ENCODE results near the gene IL1A.

- TF ChIP-seq, protein P1, sequence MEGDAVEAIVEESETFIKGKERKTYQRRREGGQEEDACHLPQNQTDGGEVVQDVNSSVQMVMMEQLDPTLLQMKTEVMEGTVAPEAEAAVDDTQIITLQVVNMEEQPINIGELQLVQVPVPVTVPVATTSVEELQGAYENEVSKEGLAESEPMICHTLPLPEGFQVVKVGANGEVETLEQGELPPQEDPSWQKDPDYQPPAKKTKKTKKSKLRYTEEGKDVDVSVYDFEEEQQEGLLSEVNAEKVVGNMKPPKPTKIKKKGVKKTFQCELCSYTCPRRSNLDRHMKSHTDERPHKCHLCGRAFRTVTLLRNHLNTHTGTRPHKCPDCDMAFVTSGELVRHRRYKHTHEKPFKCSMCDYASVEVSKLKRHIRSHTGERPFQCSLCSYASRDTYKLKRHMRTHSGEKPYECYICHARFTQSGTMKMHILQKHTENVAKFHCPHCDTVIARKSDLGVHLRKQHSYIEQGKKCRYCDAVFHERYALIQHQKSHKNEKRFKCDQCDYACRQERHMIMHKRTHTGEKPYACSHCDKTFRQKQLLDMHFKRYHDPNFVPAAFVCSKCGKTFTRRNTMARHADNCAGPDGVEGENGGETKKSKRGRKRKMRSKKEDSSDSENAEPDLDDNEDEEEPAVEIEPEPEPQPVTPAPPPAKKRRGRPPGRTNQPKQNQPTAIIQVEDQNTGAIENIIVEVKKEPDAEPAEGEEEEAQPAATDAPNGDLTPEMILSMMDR (IDR thresholded peaks at IDR 0.05 in 2 of 3, conservative IDR thresholded peaks at IDR 0.05 in 1 of 3; ENCODE audit: control insufficient read depth in 2 of 3, extremely low read depth in 1 of 3, insufficient read depth in 1 of 3, low read depth in 3 of 3, low read length in 3 of 3), result no peak
- TF ChIP-seq RBBP5 (conservative IDR thresholded peaks at IDR 0.05), result no peak
- TF ChIP-seq BRCA1 (IDR thresholded peaks at IDR 0.05; ENCODE audit: low read depth, low read length), result no peak
- TF ChIP-seq SP1 (IDR thresholded peaks at IDR 0.05; ENCODE audit: low read depth, low read length), result no peak
- TF ChIP-seq ESRRA (IDR thresholded peaks at IDR 0.05; ENCODE audit: low read length), result no peak
- TF ChIP-seq CREB1 (IDR thresholded peaks at IDR 0.05; ENCODE audit: low read depth), result no peak
- TF ChIP-seq POLR2A (IDR thresholded peaks at IDR 0.05; ENCODE audit: low read depth, low read length), result no peak
- TF ChIP-seq NR2C2 (IDR thresholded peaks at IDR 0.05; ENCODE audit: borderline replicate concordance, control insufficient read depth, insufficient read length, low read depth), result no peak
- TF ChIP-seq USF2 (IDR thresholded peaks at IDR 0.05; ENCODE audit: borderline replicate concordance, low read depth, low read length), result no peak
Observed at GRCh38 chr2:112774536-112775285, 9.6 kb downstream of the IL1A start.

Measured in GM12878 (cell line).